SK-N-SH (cell line): ENCODE results near the gene NUP107.

Experiments used
- EZH2phosphoT487 ChIP-seq: fragments of 200-600 bp; sonication (generic); IDR thresholded peaks from 2 replicates; pipeline ENCODE4 v1.6.1; 2017; ENCODE audit warnings: low read depth, mixed run types, mild to moderate bottlenecking, antibody characterized with exemption, moderate library complexity, borderline replicate concordance
- MEF2A ChIP-seq: IDR thresholded peaks from 2 replicates; pipeline ENCODE4 v1.4.0; 2012; ENCODE audit warnings: low read depth, borderline replicate concordance
- RFX5 ChIP-seq: IDR thresholded peaks from 2 replicates; pipeline ENCODE4 v1.6.1; 2012; ENCODE audit warnings: mild to moderate bottlenecking, improper control_type of control experiment, low read length
- TF ChIP-seq, protein P1 (sequence below): fragments of 200-600 bp; sonication (generic); IDR thresholded peaks from 2 replicates; pipeline ENCODE4 v1.6.1; 2017; ENCODE audit warnings: antibody characterized with exemption, mild to moderate bottlenecking, moderate library complexity

DNA sequence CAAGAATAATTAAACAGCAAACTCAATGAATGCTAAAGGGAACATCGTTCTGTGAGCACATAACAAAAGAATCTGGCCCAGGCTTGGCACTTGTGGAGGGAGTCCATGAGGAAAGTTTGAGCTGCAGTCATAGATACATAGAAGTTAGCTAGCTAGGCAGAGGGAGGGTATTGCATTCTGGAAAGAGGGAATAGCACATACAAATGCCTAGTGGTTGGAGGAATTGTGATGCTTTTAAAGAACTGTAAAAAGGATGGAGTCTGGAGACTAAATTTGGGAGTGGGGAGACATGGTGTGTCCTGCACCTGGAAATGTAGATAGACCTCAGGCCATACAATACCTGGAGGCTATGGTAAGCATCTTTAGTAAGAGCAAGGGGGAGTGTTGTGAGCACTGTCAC is 83.2 kb downstream of the NUP107 start:
- TF ChIP-seq, protein P1, sequence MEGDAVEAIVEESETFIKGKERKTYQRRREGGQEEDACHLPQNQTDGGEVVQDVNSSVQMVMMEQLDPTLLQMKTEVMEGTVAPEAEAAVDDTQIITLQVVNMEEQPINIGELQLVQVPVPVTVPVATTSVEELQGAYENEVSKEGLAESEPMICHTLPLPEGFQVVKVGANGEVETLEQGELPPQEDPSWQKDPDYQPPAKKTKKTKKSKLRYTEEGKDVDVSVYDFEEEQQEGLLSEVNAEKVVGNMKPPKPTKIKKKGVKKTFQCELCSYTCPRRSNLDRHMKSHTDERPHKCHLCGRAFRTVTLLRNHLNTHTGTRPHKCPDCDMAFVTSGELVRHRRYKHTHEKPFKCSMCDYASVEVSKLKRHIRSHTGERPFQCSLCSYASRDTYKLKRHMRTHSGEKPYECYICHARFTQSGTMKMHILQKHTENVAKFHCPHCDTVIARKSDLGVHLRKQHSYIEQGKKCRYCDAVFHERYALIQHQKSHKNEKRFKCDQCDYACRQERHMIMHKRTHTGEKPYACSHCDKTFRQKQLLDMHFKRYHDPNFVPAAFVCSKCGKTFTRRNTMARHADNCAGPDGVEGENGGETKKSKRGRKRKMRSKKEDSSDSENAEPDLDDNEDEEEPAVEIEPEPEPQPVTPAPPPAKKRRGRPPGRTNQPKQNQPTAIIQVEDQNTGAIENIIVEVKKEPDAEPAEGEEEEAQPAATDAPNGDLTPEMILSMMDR: no peak
- TF ChIP-seq EZH2phosphoT487 (no peak), RFX5 (no peak), MEF2A (no peak)
